Fibroblast of skin of scalp (primary cell): ENCODE measurements around the gene PRSS16.

Experiments used
- DNase-seq: peaks from one replicate; pipeline ENCODE4 v3.0.0-alpha.2; 2013

PRSS16 gene

DNA sequence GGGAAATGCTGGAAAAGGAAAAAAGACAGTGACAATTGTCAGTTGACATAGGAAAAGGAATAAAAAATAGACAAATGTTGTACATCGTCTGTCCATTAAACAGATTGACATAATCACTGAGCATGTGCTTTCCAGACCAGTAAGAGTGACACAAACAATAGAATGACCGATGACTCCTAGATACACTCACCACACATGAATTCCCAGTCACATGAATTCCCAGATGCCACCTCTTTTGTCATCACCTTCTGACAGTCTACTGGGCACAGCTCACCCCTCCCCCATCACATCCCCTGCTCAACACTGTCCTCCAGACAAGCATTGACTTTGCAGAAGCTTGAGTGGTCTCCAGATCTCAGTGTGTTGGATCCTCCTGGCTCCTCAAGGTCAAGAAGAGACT, 38.6 kb downstream of the PRSS16 start:
- no peak for DNase-seq

DNA sequence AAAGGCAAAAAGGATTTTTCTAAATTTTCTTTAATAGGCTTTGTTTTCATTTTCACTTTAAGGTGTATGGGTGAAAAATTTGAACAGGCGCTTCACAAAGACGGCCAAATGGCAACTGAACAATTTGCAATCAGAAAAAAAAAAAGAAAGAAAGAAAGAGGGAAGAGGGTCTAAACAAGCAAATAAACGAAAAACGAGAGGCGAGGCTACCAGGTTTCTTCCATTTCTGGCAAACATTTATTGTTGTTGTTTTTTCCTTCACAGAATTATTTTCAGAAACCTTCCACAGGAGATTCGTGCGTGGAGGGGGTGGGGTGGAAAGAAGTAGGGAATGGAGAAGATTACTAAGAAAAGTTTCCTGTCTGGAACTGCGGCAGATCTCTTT, 40.2 kb downstream of the PRSS16 start:
- DNase-seq = no peak

DNA sequence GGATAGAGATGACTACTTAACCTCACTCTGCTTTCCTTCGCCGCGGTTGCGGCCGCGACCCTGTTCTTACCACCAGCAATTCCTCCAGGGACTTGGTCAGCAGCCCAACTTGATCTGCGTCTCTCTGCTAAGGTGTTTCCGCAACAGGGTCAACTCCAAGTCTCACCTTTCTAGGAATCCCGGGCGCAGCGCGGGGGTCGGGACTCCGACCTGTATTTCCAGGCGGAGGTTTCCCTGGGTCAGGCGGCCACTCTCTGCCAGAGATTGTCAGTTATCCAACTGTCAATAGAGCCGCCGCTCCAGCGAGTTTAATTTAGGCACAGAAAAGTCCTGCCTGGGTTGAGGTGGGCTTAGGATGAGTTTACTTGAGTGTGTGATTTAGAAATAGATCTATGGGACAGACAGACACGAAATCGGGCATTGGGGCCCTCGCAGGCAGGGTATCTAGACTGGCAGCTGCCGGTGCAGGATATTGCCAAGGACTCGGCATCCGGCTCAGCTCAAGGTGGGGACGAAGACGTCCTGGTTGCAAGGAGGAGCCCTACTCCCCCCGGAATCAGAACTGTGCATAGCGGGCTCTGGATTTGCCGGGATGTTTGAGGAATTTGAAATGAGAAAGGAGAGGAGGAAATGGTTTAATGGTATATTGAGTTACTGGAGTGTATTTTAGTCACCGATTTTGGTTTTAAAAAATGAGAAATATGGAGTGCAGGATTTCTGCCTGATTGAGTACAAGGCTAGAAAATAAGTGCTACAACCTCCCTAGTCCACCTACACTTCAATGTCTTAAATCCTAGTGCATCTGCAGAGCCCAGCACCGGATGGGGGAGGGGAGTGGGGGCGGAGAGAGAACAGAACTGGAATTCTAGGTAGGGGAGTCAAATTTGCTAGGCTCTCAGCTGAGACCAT, 40.9 kb downstream of the PRSS16 start:
- no peak for DNase-seq

DNA sequence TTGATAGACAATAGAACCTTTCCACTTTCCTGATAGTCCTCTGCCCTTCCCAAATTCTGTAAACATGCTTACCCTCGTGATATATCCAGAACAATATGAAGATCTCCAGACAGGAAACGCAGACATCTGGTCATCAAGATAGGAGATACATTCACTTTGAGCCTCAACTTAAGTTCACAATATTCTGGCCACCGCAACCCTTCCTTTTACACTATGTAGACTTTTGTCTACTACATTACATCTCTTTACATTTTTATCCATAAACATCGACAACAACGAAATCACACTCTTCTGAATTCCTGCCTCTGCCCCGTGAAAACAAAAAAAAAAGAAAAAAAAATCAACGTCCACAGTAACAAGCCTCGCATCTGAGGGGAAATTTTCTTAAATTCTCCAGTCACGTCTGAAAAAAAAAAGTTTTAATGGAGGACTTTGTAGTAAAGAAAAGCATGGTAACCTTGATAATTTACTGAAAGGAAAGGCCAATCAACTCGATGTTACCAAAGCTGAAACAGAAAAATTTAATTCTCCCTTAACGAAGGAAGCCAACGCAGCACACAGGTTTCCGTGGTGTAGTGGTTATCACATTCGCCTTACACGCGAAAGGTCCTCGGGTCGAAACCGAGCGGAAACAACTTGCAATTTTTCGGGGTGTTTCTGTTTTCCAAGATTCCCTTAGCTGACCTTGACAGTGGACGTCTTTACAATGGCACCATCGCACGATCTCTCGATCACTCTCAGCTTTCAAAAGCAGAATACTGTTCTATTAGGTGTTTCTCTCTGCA, 42.8 kb downstream of the PRSS16 start:
- DNase-seq = peak; percentile 31

DNA sequence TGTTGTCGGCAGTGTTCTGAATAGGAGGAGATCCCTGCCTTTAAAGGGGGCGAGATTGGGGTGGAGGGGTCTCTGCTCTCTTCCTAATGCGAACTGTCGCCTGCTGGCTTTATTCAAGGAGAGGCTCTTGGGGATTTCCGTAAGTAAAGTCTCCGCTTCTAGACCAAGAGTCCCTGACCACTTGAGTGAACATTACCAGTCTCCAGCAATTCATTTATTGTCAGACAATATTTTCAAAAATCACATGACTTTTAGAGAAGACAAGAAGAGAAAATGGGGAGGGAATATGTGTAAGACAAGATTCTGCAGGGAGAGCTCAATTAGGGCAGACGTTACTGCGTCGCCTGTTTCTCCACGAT, 43.3 kb downstream of the PRSS16 start:
- DNase-seq = no peak

DNA sequence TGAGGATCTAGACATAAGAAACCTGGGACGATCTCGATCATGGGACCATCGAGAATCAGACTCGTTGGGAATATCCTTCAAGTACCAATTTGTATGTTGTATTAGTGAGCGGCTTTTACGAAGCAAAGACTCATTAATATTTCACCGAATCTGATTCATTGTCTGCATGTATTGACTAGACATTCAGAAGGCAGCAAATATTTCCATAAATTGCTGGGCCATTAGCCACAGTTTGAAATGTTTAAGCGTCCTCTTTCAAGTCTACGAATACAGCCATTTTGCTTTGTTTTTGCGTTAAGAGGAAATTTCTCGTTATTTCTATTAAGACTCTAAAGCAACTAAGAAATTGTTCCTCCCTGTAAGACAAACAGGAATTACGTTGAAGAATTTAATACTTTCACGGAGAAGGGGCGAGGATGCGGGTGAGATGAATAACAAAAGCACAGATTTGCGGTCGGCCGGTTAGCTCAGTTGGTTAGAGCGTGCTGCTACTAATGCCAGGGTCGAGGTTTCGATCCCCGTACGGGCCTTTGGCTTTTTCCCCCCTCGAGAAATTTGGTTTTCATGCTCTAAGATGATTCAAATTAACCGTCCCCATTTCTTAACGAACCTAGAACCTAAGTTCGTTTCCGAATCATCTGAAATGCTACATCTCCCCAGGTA, 46.1 kb downstream of the PRSS16 start:
- DNase-seq = peak; percentile 64

DNA sequence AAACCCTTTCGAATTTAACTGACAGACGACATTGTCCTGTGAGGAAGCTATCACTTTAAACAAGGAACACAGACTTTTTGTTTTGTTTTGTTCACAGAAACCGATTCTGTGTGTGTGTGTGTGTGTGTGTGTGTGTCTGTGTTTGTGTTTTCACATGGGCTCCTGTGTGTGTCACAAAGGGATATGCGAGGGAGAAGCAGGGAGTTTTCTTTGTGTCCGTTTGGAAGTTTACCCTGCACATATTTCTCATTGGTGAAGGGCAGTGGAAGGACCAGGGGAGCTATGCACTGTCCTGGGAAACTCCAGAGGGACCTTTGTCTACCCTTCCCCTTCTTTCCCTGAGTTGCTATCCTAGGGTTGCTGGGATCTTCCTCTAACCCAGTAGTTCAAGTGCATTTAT, 46.9 kb downstream of the PRSS16 start:
- no peak for DNase-seq

DNA sequence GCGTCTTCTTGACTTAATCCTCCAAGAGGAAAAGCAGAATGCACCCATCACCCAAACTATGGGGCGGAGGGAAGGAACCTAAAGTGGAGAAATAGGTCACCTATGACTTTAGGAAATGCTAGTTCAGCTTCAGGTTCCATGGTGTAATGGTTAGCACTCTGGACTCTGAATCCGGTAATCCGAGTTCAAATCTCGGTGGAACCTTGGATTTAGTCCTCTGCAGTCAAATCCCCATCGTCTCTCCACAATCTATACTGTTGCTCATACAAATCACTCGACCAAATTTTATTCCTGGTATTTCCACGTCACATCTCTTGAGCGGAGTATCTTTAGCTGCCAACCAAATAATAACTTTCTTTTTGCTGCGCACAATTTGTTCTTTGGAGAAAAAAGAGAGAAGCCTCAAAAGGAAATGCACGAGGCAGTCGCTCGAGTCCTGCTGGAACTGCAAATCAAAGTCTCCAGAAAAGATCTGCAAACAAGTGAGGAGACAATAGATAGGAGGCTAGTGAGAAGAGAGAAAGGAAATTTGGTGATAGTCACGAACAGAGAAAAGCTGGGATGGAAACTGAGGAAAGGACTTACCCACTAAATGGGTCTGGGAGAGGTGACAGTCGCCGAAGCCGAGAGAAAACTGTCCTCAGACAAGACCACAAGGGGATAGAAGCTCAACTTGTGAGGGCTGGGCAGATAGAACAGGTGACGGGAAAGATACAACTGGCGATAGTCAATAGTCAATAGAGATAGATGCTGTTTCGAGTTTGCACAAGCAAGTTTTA, 48.0 kb downstream of the PRSS16 start:
- DNase-seq = peak; percentile 82

DNA sequence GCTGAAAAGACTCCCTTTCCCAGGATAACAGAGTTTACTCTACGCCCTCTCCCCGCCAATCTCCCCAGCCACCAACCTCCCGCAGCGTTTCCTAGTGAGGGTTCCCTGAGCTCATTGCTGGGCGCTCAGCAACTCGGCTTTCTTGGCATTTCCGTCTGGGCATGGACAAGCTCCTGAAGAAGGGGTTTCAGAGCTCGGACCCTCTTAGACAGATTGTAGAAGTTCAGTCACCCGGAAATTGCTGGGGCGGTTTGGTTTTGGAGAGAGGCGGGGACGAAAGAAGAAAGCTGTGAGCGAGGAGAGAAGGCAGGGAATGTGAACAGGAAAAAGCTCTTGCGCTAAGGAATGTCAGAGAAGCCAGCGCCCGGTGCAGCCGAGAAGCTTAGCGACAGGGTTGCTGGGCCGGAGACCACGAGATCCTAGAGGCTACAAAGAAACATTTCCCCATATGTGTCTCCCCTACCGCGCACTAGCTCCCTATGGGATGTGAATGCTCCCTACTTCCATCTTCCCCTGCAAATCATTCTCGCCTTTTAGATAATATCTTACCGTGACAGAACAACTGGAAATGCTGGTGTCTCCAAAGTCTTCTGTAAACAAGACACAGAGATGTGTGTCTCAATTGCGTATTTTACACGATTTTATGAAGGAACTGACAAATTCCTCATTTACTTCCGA, 48.7 kb downstream of the PRSS16 start:
- DNase-seq = peak; percentile 45

DNA sequence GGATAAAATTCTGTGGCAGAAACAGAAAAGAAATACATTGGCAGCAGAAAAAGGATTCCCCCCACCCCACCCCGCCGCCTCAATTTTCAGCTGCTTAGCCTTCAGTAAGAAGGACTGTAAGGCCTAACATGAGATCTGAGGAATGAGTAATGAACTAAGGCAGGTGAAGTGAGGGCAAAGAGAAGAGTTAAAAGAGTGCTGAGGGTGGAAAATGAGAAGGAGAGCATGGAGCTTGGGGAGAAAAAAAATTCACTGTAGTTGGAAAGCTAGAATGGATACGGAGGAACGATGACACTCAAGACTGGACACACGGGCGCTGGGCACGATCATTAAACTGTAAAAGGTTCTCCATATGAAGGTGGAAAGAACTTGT, 50.0 kb downstream of the PRSS16 start:
- no peak for DNase-seq

DNA sequence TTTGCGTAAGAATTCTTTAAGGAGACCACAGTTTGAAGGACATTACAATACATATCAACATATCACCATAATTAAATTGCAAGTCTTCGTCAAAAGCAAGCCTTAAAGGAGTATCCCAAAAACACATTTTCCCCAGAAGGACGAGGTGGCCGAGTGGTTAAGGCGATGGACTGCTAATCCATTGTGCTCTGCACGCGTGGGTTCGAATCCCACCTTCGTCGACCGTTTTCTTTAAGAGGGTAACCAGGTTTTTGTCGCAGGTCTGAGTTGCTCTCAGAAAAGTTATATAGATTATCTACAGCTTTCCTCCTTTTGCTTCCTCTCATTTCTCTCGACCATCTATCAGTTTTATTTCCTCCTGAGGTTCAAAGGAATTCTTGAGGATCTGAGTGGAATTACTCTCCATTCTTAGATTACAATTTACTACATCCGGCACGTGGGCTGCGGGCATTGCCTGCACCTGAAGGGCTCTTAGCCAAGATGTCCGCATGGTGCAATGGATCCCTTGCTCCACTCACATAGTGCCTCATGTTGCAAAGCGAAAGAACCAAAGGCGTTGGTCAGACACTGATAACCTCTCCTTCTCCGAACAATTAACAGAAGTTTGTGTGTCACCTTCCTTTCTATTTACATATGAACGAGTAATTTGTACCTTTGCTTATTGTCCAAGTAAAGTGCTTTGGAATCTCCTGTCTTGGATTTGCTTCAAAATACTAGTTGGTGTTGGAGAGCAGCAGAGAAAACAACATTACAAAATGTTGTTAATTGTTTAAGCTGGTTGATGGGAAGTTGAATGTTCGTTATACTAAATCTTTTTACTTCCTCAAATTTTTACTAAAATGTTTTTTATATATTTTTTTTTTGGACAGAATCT, 50.6 kb downstream of the PRSS16 start:
- peak; percentile 66 for DNase-seq

DNA sequence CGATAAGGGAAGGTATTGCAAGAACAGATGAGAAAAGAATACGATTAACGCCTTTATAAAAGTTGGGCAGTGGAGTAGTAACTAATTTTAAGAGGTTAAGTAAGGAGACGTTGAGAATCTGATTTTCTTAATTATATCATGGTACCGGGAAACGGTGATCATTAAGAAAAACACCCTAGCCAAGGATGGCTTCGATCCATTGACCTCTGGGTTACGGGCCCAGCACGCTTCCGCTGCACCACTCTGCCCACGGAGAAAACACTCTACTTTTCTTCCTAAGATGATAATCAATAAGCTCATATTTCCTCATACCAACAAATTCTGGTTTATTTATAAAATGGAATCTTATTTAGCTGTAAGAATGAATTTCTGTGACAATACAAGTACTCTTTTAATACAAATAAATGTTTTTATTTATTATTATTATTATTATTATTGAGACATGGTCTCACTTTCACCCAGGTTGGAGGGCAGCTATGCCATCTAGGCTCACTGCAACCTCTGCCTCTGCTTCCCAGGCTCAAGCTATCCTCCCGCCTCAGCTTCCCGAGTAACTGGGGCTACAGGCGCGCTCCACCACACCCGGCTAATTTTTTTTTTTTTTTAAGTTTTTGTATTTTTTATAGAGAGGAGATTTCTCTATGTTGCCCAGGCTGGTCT, 56.2 kb downstream of the PRSS16 start:
- DNase-seq = no peak
